ENCODE data around the gene ACAD11. TPM values are rescaled to one million over a fixed set of nuclear protein-coding genes. Genes with fewer than 3 reads are reported as not detected.

The ACAD11 gene
- total RNA-seq, 1 donor from 2014 or later, result 19.1 TPM

- DNase-seq (no peak), ATAC-seq (no peak)
- peaks cover 5% of the 10 kb centered on the region for H3K4me1 ChIP-seq
- intact Hi-C loops (cut with DNase I), result no loop called here
- no peaks in the 10 kb centered on the region for H3K27me3 ChIP-seq
- H3K27ac ChIP-seq, result no peak overlapping the region
- peaks cover 15% of the 10 kb centered on the region for H3K36me3 ChIP-seq
- H3K9me3 ChIP-seq, result no peaks in the 10 kb centered on the region
- TF ChIP-seq, protein P1, sequence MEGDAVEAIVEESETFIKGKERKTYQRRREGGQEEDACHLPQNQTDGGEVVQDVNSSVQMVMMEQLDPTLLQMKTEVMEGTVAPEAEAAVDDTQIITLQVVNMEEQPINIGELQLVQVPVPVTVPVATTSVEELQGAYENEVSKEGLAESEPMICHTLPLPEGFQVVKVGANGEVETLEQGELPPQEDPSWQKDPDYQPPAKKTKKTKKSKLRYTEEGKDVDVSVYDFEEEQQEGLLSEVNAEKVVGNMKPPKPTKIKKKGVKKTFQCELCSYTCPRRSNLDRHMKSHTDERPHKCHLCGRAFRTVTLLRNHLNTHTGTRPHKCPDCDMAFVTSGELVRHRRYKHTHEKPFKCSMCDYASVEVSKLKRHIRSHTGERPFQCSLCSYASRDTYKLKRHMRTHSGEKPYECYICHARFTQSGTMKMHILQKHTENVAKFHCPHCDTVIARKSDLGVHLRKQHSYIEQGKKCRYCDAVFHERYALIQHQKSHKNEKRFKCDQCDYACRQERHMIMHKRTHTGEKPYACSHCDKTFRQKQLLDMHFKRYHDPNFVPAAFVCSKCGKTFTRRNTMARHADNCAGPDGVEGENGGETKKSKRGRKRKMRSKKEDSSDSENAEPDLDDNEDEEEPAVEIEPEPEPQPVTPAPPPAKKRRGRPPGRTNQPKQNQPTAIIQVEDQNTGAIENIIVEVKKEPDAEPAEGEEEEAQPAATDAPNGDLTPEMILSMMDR (IDR thresholded peaks at IDR 0.05), result no peak
- peak overlapping the region; percentile 25 for H3K4me3 ChIP-seq
These were observed 61.4 kb downstream of the ACAD11 start for GRCh38 chr3:132598181-132598580.

- no peak for ATAC-seq
These were observed 61.9 kb downstream of the ACAD11 start for GRCh38 chr3:132597660-132598059.

GRCh38 chr3:132596816-132597433 lies 62.7 kb downstream of the ACAD11 start, which contains the start of gene ACKR4:
Gene ACKR4, plus strand, starts transcription at chr3:132597270. Its CDS starts 3,128 bp downstream, at chr3:132600398.
- TF ChIP-seq, protein P1 (IDR thresholded peaks at IDR 0.05), result no peak
- no peaks in the 10 kb centered on the region for H3K9me3 ChIP-seq
- H3K36me3 ChIP-seq, result peaks cover 5% of the 10 kb centered on the region
- H3K4me3 ChIP-seq, result peak within 1 kb of the TSS; percentile 25
- ATAC-seq (no peak), DNase-seq (no peak)
- H3K4me1 ChIP-seq, result peaks cover 5% of the 10 kb centered on the region
- intact Hi-C loops (cut with DNase I), result no loop called here
- H3K27ac ChIP-seq, result no peak within 1 kb of the TSS
- no peaks in the 10 kb centered on the region for H3K27me3 ChIP-seq

More at GRCh38 chr3:132597660-132598059, 61.9 kb downstream of the ACAD11 start:
- Histone ChIP-seq H3K27me3 (no peaks in the 10 kb centered on the region), H3K4me1 (peaks cover 5% of the 10 kb centered on the region), H3K9me3 (no peaks in the 10 kb centered on the region), H3K27ac (no peak overlapping the region), H3K36me3 (peaks cover 10% of the 10 kb centered on the region), H3K4me3 (peak overlapping the region; percentile 25)
- intact Hi-C loops (cut with DNase I), result no loop called here
- TF ChIP-seq, protein P1 (IDR thresholded peaks at IDR 0.05), result no peak
- DNase-seq, result no peak

GRCh38 chr3:132596326-132596725 lies 63.3 kb downstream of the ACAD11 start:
- no peaks in the 10 kb centered on the region for H3K9me3 ChIP-seq
- H3K27me3 ChIP-seq, result no peaks in the 10 kb centered on the region
- intact Hi-C loops (cut with DNase I), result no loop called here
- no peak for ATAC-seq
- TF ChIP-seq, protein P1 (IDR thresholded peaks at IDR 0.05), result no peak
- peaks cover 5% of the 10 kb centered on the region for H3K36me3 ChIP-seq
- DNase-seq, result no peak
- H3K27ac ChIP-seq, result no peak overlapping the region
- no peak overlapping the region for H3K4me3 ChIP-seq
- H3K4me1 ChIP-seq, result peaks cover 5% of the 10 kb centered on the region

DNA sequence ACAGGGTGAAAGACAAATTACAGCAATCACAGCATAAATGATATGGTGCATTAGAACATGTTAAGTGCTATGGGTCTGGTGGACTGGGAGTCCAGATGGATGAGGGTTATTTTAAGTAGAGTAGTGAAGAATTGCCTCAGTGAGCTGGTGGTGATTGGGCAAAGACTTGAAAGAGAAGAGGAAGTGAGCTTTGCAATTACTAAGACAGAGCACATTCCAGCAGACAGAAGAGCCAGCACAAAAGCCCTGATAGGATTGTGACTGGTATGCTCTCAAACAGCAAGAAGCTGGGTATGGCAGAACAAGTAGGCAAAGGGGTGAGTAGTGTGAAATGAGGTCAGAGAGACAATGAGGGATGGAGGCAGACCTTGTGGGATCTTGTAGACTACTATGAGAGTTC lies 64.6 kb downstream of the ACAD11 start:
- Histone ChIP-seq H3K4me1 (peaks cover 5% of the 10 kb centered on the region), H3K9me3 (no peaks in the 10 kb centered on the region), H3K27me3 (no peaks in the 10 kb centered on the region), H3K4me3 (no peak overlapping the region), H3K36me3 (peaks cover 5% of the 10 kb centered on the region), H3K27ac (no peak overlapping the region)
- DNase-seq (no peak), ATAC-seq (peak; percentile 85)
- TF ChIP-seq, protein P1 (IDR thresholded peaks at IDR 0.05), result no peak
- intact Hi-C loops (cut with DNase I), result no loop called here
